ENCODE data around the gene NRIP1.
"Not testable (repeated sequence)": the region's sequence is repeated elsewhere in the genome, so short reads cannot be mapped to it uniquely, and the experiment has no call there.

- TF ChIP-seq CTCF, POLR2A, POLR2AphosphoS5, EP300 (IDR thresholded peaks at IDR 0.05): not testable (repeated sequence)
Observed at GRCh38 chr21:15030861-15031260, 33.9 kb downstream of the NRIP1 start.

Data from suprapubic skin (tissue), 4 donors.